H1 (cell line): ENCODE data around the gene SUSD1. TPM values are rescaled to one million over a fixed set of nuclear protein-coding genes. Genes with fewer than 3 reads are reported as not detected.
A peak's percentile ranks its signal among the peaks of the same experiment; 100 is the strongest.

Experiments
- CTCF ChIA-PET: fragments of 300-600 bp; sonication (Branson Sonifier 250); formaldehyde crosslinking; loops from one replicate; lab custom pipeline; 2021; ENCODE audit not compliant: partially characterized antibody; lab: Charles Lee
- POLR2A ChIA-PET: fragments of 300-600 bp; sonication (Branson Sonifier 250); formaldehyde crosslinking; loops from one replicate; lab custom pipeline; 2021; ENCODE audit warnings: inconsistent platforms; ENCODE audit not compliant: partially characterized antibody; lab: Charles Lee
- DNase-seq, 2 experiments: peaks; one replicate each; pipeline versions ENCODE4 v3.0.0 to v3.0.0-alpha.2; 2010 to 2022; ENCODE audit warnings: low spot score in 2 of 2, low read depth in 1 of 2, mixed read lengths in 1 of 2
- FAIRE-seq: peaks from 2 replicates; lab custom pipeline; 2011; peaks lifted over from hg19 to GRCh38; lab: Jason Lieb, UNC
- H2AFZ ChIP-seq: 2 replicates; pipeline ENCODE4 v1.8.1; 2012; ENCODE audit warnings: low read length, inconsistent platforms
- H2AK5ac ChIP-seq: 2 replicates; pipeline ENCODE4 v1.6.1; 2013; ENCODE audit warnings: low read depth, low read length
- H2BK120ac ChIP-seq: replicated peaks from 2 replicates; pipeline ENCODE3; 2013; ENCODE audit warnings: low read depth, low read length, inconsistent platforms
- H2BK12ac ChIP-seq: 2 replicates; pipeline ENCODE4 v1.6.1; 2013; ENCODE audit warnings: low read depth, low read length
- H2BK15ac ChIP-seq: 2 replicates; pipeline ENCODE4 v1.6.1; 2013; ENCODE audit warnings: low read length
- H2BK20ac ChIP-seq: 2 replicates; pipeline ENCODE4 v1.6.1; 2013; ENCODE audit warnings: low read length
- H2BK5ac ChIP-seq: 2 replicates; pipeline ENCODE4 v1.6.1; 2013; ENCODE audit warnings: low read depth, low read length
- H3K14ac ChIP-seq: 2 replicates; pipeline ENCODE4 v1.6.1; 2013; ENCODE audit warnings: inconsistent platforms; ENCODE audit not compliant: insufficient read length
- H3K18ac ChIP-seq: 2 replicates; pipeline ENCODE4 v1.6.1; 2013; ENCODE audit warnings: low read length; ENCODE audit errors: extremely low read depth
- H3K23ac ChIP-seq: 2 replicates; pipeline ENCODE4 v1.6.1; 2013; ENCODE audit warnings: inconsistent platforms; ENCODE audit not compliant: insufficient read length
- H3K23me2 ChIP-seq: 2 replicates; pipeline ENCODE4 v1.6.1; 2013; ENCODE audit warnings: low read depth, low read length
- H3K27ac ChIP-seq: 2 replicates; pipeline ENCODE4 v1.6.1; 2011; ENCODE audit warnings: low read depth, low read length, inconsistent platforms
- H3K27me3 ChIP-seq, 4 experiments: replicated peaks in 1 of 4; 1 replicate in 1 of 4; 2 replicates in 3 of 4; pipeline versions ENCODE4 v1.6.1 to v1.8.1; 2011 to 2013; ENCODE audit warnings: low read length in 3 of 4, mild to moderate bottlenecking in 3 of 4, inconsistent platforms in 2 of 4, mixed read lengths in 2 of 4, moderate library complexity in 1 of 4; ENCODE audit not compliant: control insufficient read depth in 3 of 4, insufficient read depth in 3 of 4; ENCODE audit errors: extremely low read depth in 1 of 4
- H3K36me3 ChIP-seq, 4 experiments: 2 replicates each; pipeline versions ENCODE4 v1.6.1 to v1.8.1; 2011 to 2013; ENCODE audit warnings: mild to moderate bottlenecking in 4 of 4, low read length in 3 of 4, moderate library complexity in 2 of 4, control low read depth in 1 of 4, inconsistent platforms in 1 of 4; ENCODE audit not compliant: insufficient read depth in 4 of 4, control insufficient read depth in 2 of 4
- H3K4ac ChIP-seq: replicated peaks from 2 replicates; pipeline ENCODE3; 2013; ENCODE audit warnings: low read length, low read depth, mixed read lengths, inconsistent platforms; ENCODE audit not compliant: insufficient read length
- H3K4me1 ChIP-seq, 4 experiments: replicated peaks in 1 of 4; 1 replicate in 1 of 4; 2 replicates in 3 of 4; pipeline versions ENCODE4 v1.6.1 to v1.8.1; 2011 to 2013; ENCODE audit warnings: low read length in 3 of 4, inconsistent platforms in 2 of 4, mixed read lengths in 1 of 4; ENCODE audit not compliant: insufficient read depth in 4 of 4, control insufficient read depth in 3 of 4
- H3K4me2 ChIP-seq, 2 experiments: 2 replicates each; pipeline versions ENCODE4 v1.6.1 to v1.8.1; 2011 to 2013; ENCODE audit warnings: low read depth in 2 of 2, low read length in 2 of 2, control low read depth in 1 of 2, inconsistent platforms in 1 of 2, mild to moderate bottlenecking in 1 of 2; ENCODE audit not compliant: insufficient read depth in 1 of 2
- H3K4me3 ChIP-seq, 4 experiments: fragments of 200-600, 300-600 bp in 1 of 4; sonication (generic), shearing (Covaris generic), sonication (Bioruptor Twin) in 1 of 4; 2 replicates each; pipeline versions ENCODE4 v1.5.1 to v1.8.1; 2011 to 2016; ENCODE audit warnings: low read length in 4 of 4, low read depth in 3 of 4, control low read depth in 2 of 4, inconsistent platforms in 2 of 4, mild to moderate bottlenecking in 2 of 4, mixed read lengths in 1 of 4, moderate library complexity in 1 of 4; ENCODE audit not compliant: insufficient read depth in 2 of 4; ENCODE audit errors: extremely low read depth in 1 of 4
- H3K56ac ChIP-seq: replicated peaks from 2 replicates; pipeline ENCODE3; 2013; ENCODE audit warnings: low read depth, mild to moderate bottlenecking, mixed read lengths, low read length, inconsistent platforms; ENCODE audit not compliant: insufficient read length
- H3K79me1 ChIP-seq: 2 replicates; pipeline ENCODE4 v1.6.1; 2013; ENCODE audit warnings: low read depth, low read length, control low read depth
- H3K79me2 ChIP-seq, 2 experiments: 2 replicates each; pipeline versions ENCODE4 v1.6.1 to v1.8.1; 2012 to 2013; ENCODE audit warnings: low read length in 2 of 2, mild to moderate bottlenecking in 2 of 2, inconsistent platforms in 1 of 2; ENCODE audit not compliant: insufficient read depth in 2 of 2, control insufficient read depth in 1 of 2
- H3K9ac ChIP-seq, 4 experiments: replicated peaks in 1 of 4; 1 replicate in 1 of 4; 2 replicates in 3 of 4; pipeline versions ENCODE4 v1.6.1 to v1.8.1; 2011 to 2013; ENCODE audit warnings: low read depth in 3 of 4, low read length in 3 of 4, control low read depth in 2 of 4, mild to moderate bottlenecking in 2 of 4, moderate library complexity in 2 of 4, inconsistent platforms in 1 of 4; ENCODE audit errors: extremely low read depth in 1 of 4
- H3K9me3 ChIP-seq, 2 experiments: 2 replicates each; pipeline versions ENCODE4 v1.6.1 to v1.8.1; 2012 to 2013; ENCODE audit warnings: mild to moderate bottlenecking in 2 of 2, moderate library complexity in 2 of 2, control low read depth in 1 of 2, inconsistent platforms in 1 of 2, low read depth in 1 of 2, low read length in 1 of 2, mixed read lengths in 1 of 2; ENCODE audit not compliant: insufficient read depth in 2 of 2
- H4K20me1 ChIP-seq, 2 experiments: replicated peaks in 1 of 2; 2 replicates each; pipeline versions ENCODE3 to v1.8.1; 2011 to 2013; ENCODE audit warnings: inconsistent platforms in 2 of 2, low read length in 2 of 2, mild to moderate bottlenecking in 1 of 2; ENCODE audit not compliant: insufficient read depth in 2 of 2, control insufficient read depth in 1 of 2
- H4K5ac ChIP-seq: 2 replicates; pipeline ENCODE4 v1.6.1; 2013; ENCODE audit warnings: low read length, low read depth, mixed read lengths, inconsistent platforms; ENCODE audit not compliant: insufficient read length
- H4K8ac ChIP-seq: 2 replicates; pipeline ENCODE4 v1.8.0; 2013; ENCODE audit warnings: mild to moderate bottlenecking, moderate library complexity, low read length, inconsistent platforms; ENCODE audit not compliant: insufficient read depth; ENCODE audit errors: extremely low read depth
- H4K91ac ChIP-seq: replicated peaks from 2 replicates; pipeline ENCODE3; 2013; ENCODE audit warnings: low read length, mixed read lengths, inconsistent platforms; ENCODE audit not compliant: insufficient read length
- ASH2L ChIP-seq: fragments of 200-600, 300-600 bp; sonication (generic); IDR thresholded peaks from one replicate; pipeline ENCODE4 v1.7.1; 2017; ENCODE audit warnings: low read length
- ATF3 ChIP-seq: IDR thresholded peaks from 2 replicates; pipeline ENCODE4 v1.6.1; 2011; ENCODE audit warnings: low read depth, mild to moderate bottlenecking, low read length; ENCODE audit not compliant: insufficient read depth
- BACH1 ChIP-seq: IDR thresholded peaks from 2 replicates; pipeline ENCODE4 v1.6.1; 2012; ENCODE audit warnings: low read length, improper control_type of control experiment
- FOSL1 ChIP-seq: IDR thresholded peaks from 2 replicates; pipeline ENCODE4 v1.6.1; 2011; ENCODE audit warnings: mild to moderate bottlenecking, low read depth, low read length, moderate library complexity; ENCODE audit not compliant: insufficient read depth
- HDAC6 ChIP-seq: IDR thresholded peaks from one replicate; pipeline ENCODE4 v1.7.1; 2012; ENCODE audit warnings: low read depth, mild to moderate bottlenecking, inconsistent platforms, low read length, moderate library complexity
- NANOG ChIP-seq: IDR thresholded peaks from 2 replicates; pipeline ENCODE4 v1.6.1; 2011; ENCODE audit warnings: low read length, low read depth, mild to moderate bottlenecking, inconsistent platforms; ENCODE audit not compliant: insufficient read depth, poor library complexity, severe bottlenecking
- POU5F1 ChIP-seq: IDR thresholded peaks from 2 replicates; pipeline ENCODE4 v1.6.1; 2011; ENCODE audit warnings: low read depth, mild to moderate bottlenecking, low read length, moderate library complexity
- RBBP5 ChIP-seq: IDR thresholded peaks from 2 replicates; pipeline ENCODE4 v1.7.1; 2012; ENCODE audit warnings: low read depth, mild to moderate bottlenecking, inconsistent platforms, low read length, moderate library complexity, borderline replicate concordance
- SAP30 ChIP-seq: fragments of 300-600 bp; sonication (generic); IDR thresholded peaks from 2 replicates; pipeline ENCODE4 v1.7.1; 2012; ENCODE audit warnings: low read length, moderate library complexity, mild to moderate bottlenecking, inconsistent platforms; ENCODE audit not compliant: insufficient read depth, insufficient replicate concordance
- SIX5 ChIP-seq: IDR thresholded peaks from 2 replicates; pipeline ENCODE4 v1.6.1; 2011; ENCODE audit warnings: mild to moderate bottlenecking, low read depth, low read length
- SP2 ChIP-seq: IDR thresholded peaks from 2 replicates; pipeline ENCODE4 v1.6.1; 2012; ENCODE audit warnings: mild to moderate bottlenecking, low read length, inconsistent platforms
- WGBS, 2 experiments: shearing (Covaris generic) in 1 of 2; methylation state at CpG; one replicate each; pipeline versions ENCODE4 v1.1.6 to v1.1.7; 2013 to 2015; ENCODE audit warnings: low lambda C conversion rate in 2 of 2, mixed read lengths in 2 of 2, inconsistent platforms in 1 of 2, low coverage in 1 of 2, missing lambda C conversion rate in 1 of 2; ENCODE audit not compliant: insufficient replicate concordance in 2 of 2, insufficient coverage in 1 of 2, insufficient read length in 1 of 2; ENCODE audit errors: extremely low coverage in 1 of 2, missing lambda C conversion rate in 1 of 2; 5-methylcytosine and 5-hydroxymethylcytosine counted together
- polyA plus RNA-seq, 7 experiments: library from polyadenylated mRNA; depleted of rRNA in 3 of 7; stranded (reverse) in 5 of 7; unstranded in 2 of 7; fragments of >200 nt in 5 of 7; fragments of 200-250 nt in 2 of 7; gene quantifications; 1 replicate in 5 of 7; 2 replicates in 1 of 7; 4 replicates in 1 of 7; pipeline versions ENCODE4 v1.2.1 to v1.2.3, GENCODE V29; 2011 to 2013; ENCODE audit warnings: missing spikeins in 2 of 7, mixed read lengths in 2 of 7
- total RNA-seq: library from RNA; stranded (reverse); fragmentation: NEBNext Ultra II Directional; extraction: Animal tissue kit (Norgen Biotek cat#: 25700); gene quantifications from 2 replicates; pipeline ENCODE4 v1.2.1, GENCODE V29; 2021
- TF ChIP-seq, protein P1 (sequence below): IDR thresholded peaks from 2 replicates; pipeline ENCODE4 v1.6.1; 2011; ENCODE audit warnings: low read length, improper control_type of control experiment
- TF ChIP-seq, protein P2 (sequence below): IDR thresholded peaks from 2 replicates; pipeline ENCODE4 v1.6.1; 2012; ENCODE audit warnings: inconsistent platforms

The SUSD1 gene
- total and polyA plus RNA-seq, 2 of the 8 experiments (the other 6 are each of a cell fraction or from before 2014, with no cell fraction given): 2.8 to 7.2 TPM

DNA sequence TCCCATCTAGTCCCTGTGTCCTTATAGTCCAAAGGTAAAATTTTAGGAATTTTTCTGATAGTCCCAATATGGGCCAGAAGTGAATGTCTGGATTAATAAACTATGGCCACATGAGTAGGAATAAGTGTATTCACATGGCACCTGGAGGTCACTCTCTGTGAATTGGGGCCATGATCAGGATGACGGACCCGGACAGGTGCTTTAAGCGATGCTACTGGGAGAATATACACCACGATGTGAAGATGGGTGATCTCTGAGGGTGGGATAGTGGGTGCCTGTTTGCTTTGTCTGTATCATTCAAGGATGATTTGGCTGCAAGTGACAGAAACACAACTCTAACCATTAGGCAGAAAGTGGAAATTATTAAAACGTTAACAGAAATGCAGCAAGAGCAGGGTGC lies 177.3 kb downstream of the SUSD1 start:
- H3K9me3 ChIP-seq: no peaks in the 10 kb centered on the region
- no peak overlapping the region for H3K4me3 ChIP-seq
- 90% methylated on average over 5 of the region's 5 CpGs; no CpG with 5 or more reads in 1 of the 2 experiments for WGBS, 2 experiments
- no peak overlapping the region for H4K91ac ChIP-seq
- H2BK12ac ChIP-seq: no peak overlapping the region
- H3K79me1 ChIP-seq: no peaks in the 10 kb centered on the region
- CTCF ChIA-PET: no interaction called here
- no peak overlapping the region for H3K4ac ChIP-seq
- no peak overlapping the region for H2BK15ac ChIP-seq
- H3K4me2 ChIP-seq: no peak overlapping the region
- no peak overlapping the region for H2AFZ ChIP-seq
- no peaks in the 10 kb centered on the region for H3K27me3 ChIP-seq
- no peak overlapping the region for H2AK5ac ChIP-seq
- H3K23me2 ChIP-seq: no peaks in the 10 kb centered on the region
- DNase-seq (no peak), FAIRE-seq (no peak)
- no peaks in the 10 kb centered on the region for H3K36me3 ChIP-seq
- no peak overlapping the region for H3K27ac ChIP-seq
- H4K8ac ChIP-seq: no peak overlapping the region
- no peak overlapping the region for H3K14ac ChIP-seq
- H3K4me1 ChIP-seq: no peaks in the 10 kb centered on the region
- no peak overlapping the region for H3K18ac ChIP-seq
- H3K56ac ChIP-seq: no peak overlapping the region
- no peaks in the 10 kb centered on the region for H3K79me2 ChIP-seq
- H4K5ac ChIP-seq: no peak overlapping the region
- H4K20me1 ChIP-seq: no peaks in the 10 kb centered on the region
- H3K9ac ChIP-seq: no peak overlapping the region
- H2BK120ac ChIP-seq: no peak overlapping the region
- no peak overlapping the region for H2BK5ac ChIP-seq
- POLR2A ChIA-PET: no interaction called here
- H2BK20ac ChIP-seq: 0 out of 2 replicates have a peak overlapping the region, but pooled peaks have one; percentile 27
- no peak overlapping the region for H3K23ac ChIP-seq
- TF ChIP-seq ASH2L (no peak), RBBP5 (no peak), SIX5 (no peak), ATF3 (no peak), NANOG (no peak), SP2 (no peak), SAP30 (no peak), FOSL1 (no peak), BACH1 (no peak), POU5F1 (no peak), HDAC6 (no peak)
- TF ChIP-seq, protein P1, sequence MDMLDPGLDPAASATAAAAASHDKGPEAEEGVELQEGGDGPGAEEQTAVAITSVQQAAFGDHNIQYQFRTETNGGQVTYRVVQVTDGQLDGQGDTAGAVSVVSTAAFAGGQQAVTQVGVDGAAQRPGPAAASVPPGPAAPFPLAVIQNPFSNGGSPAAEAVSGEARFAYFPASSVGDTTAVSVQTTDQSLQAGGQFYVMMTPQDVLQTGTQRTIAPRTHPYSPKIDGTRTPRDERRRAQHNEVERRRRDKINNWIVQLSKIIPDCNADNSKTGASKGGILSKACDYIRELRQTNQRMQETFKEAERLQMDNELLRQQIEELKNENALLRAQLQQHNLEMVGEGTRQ: no peak
- TF ChIP-seq, protein P2, sequence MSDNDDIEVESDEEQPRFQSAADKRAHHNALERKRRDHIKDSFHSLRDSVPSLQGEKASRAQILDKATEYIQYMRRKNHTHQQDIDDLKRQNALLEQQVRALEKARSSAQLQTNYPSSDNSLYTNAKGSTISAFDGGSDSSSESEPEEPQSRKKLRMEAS: no peak
